ENCODE measurements around the gene SCLT1.

GRCh38 chr4:129138810-129139496, 45.6 kb upstream of the SCLT1 start:
- no peak for TF ChIP-seq CTCF (IDR thresholded peaks at IDR 0.05)
- TF ChIP-seq POLR2A (IDR thresholded peaks at IDR 0.05): no peak

Data from body of pancreas (tissue), 4 donors.